ENCODE data around the gene RPSA.

DNA sequence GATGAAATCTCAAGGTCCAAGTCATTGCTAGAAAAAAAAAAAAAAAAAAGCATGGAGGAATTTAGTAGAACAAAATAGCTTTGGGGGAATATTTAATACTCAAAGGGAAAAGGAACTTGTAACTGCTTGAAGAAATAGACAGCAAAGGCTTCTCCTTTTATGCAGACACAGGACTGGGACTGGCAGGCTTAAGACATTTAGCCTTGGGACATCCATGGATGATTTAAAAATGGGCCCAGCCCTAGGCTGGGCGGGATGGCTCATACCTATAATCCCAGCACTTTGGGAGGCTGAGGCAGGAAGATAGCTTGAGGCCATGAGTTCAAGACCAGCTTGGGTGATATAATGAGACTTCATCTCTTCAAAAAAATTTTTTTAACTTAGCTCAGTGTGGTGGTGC, 19.8 kb downstream of the RPSA start:
- TF ChIP-seq EZH2phosphoT487 (IDR thresholded peaks at IDR 0.05; ENCODE audit: insufficient read depth, low read depth) (no peak), EZH2 (IDR thresholded peaks at IDR 0.05; ENCODE audit: insufficient read depth, poor library complexity, severe bottlenecking) (no peak)
